Stimulated activated CD8-positive, alpha-beta memory T cell treated with anti-CD3 and anti-CD28 coated beads, Interleukin-15, amount 100 ng/mL, for 48 hours (primary cell): ENCODE measurements around the gene BCKDHA.
"Not testable (repeated sequence)": the region's sequence is repeated elsewhere in the genome, so short reads cannot be mapped to it uniquely, and the experiment has no call there.

Source experiments
- DNase-seq, 2 donors: peaks; one replicate each; pipeline ENCODE4 v3.0.0-alpha.2; 2020; ENCODE audit warnings: low read depth in 2 of 2

Gene BCKDHA

GRCh38 chr19:41366089-41366488, 31.5 kb upstream of the BCKDHA start:
- DNase-seq = no peak

- DNase-seq = no peak
Measured at GRCh38 chr19:41367848-41368301, 29.7 kb upstream of the BCKDHA start.

- DNase-seq = no peak
Measured at GRCh38 chr19:41369769-41370168, 27.8 kb upstream of the BCKDHA start.

GRCh38 chr19:41371119-41371518, 26.5 kb upstream of the BCKDHA start:
- not testable (repeated sequence) for DNase-seq

GRCh38 chr19:41371541-41371940, 26.1 kb upstream of the BCKDHA start:
- no peak for DNase-seq

- no peak for DNase-seq
Measured at GRCh38 chr19:41372501-41372900, 25.1 kb upstream of the BCKDHA start.

GRCh38 chr19:41373993-41374392, 23.6 kb upstream of the BCKDHA start:
- no peak for DNase-seq

- no peak for DNase-seq
Measured at GRCh38 chr19:41376241-41376997, 21.2 kb upstream of the BCKDHA start, which contains the start of gene TMEM91. Gene TMEM91, plus strand, starts transcription at chr19:41376533. Its CDS starts 1,777 bp downstream, at chr19:41378310.

GRCh38 chr19:41376998-41377365, 20.6 kb upstream of the BCKDHA start:
- no peak for DNase-seq

- DNase-seq = no peak
Measured at GRCh38 chr19:41377977-41378709, 19.5 kb upstream of the BCKDHA start.

- not testable (repeated sequence) for DNase-seq
Measured at GRCh38 chr19:41381536-41381935, 16.1 kb upstream of the BCKDHA start.

GRCh38 chr19:41384351-41384750, 13.3 kb upstream of the BCKDHA start:
- no peak for DNase-seq

GRCh38 chr19:41386442-41386841, 11.2 kb upstream of the BCKDHA start:
- DNase-seq = no peak

GRCh38 chr19:41391618-41392017, 6.0 kb upstream of the BCKDHA start:
- DNase-seq = no peak

- no peak for DNase-seq
Measured at GRCh38 chr19:41392775-41393174, 4.8 kb upstream of the BCKDHA start.

- no peak for DNase-seq
Measured at GRCh38 chr19:41395355-41395754, 2.3 kb upstream of the BCKDHA start.

- DNase-seq = no peak
Measured at GRCh38 chr19:41398050-41398418, 416 bp downstream of the BCKDHA start.

GRCh38 chr19:41398598-41398997, 980 bp downstream of the BCKDHA start:
- DNase-seq = no peak

GRCh38 chr19:41399091-41399490, 1.5 kb downstream of the BCKDHA start:
- no peak for DNase-seq

- no peak for DNase-seq
Measured at GRCh38 chr19:41399525-41399924, 1.9 kb downstream of the BCKDHA start.

- DNase-seq = no peak
Measured at GRCh38 chr19:41401483-41401882, 3.9 kb downstream of the BCKDHA start.

- DNase-seq = no peak
Measured at GRCh38 chr19:41402010-41402409, 4.4 kb downstream of the BCKDHA start.
